Urinary bladder (tissue), 4 donors: ENCODE results near the gene LGALS4. TPM values are rescaled to one million over a fixed set of nuclear protein-coding genes. Genes with fewer than 3 reads are reported as not detected.
A peak's percentile ranks its signal among the peaks of the same experiment; 100 is the strongest.
"Not testable (repeated sequence)": the region's sequence is repeated elsewhere in the genome, so short reads cannot be mapped to it uniquely, and the experiment has no call there.

Experiments used
- DNase-seq: peaks from one replicate; pipeline ENCODE4 v3.0.0-alpha.2; 2015; ENCODE audit errors: extremely low spot score
- H3K27ac ChIP-seq: one replicate; pipeline ENCODE4 v1.5.1; 2013; ENCODE audit warnings: low read depth, mild to moderate bottlenecking, moderate library complexity
- H3K36me3 ChIP-seq: one replicate; pipeline ENCODE4 v1.6.1; 2013; ENCODE audit warnings: mild to moderate bottlenecking, moderate library complexity; ENCODE audit not compliant: insufficient read depth
- H3K4me1 ChIP-seq: one replicate; pipeline ENCODE4 v1.6.1; 2013; ENCODE audit warnings: mild to moderate bottlenecking, moderate library complexity; ENCODE audit not compliant: insufficient read depth
- H3K4me3 ChIP-seq: one replicate; pipeline ENCODE4 v1.5.1; 2013; ENCODE audit warnings: low read depth, low read length
- WGBS: extraction: QIAGEN DNeasy Blood & Tissue Kit; methylation state at CpG from one replicate; pipeline ENCODE4 v1.1.7; 2013; 5-methylcytosine and 5-hydroxymethylcytosine counted together
- polyA plus RNA-seq: library from polyadenylated mRNA; stranded (reverse); fragments of 200-250 nt; gene quantifications from one replicate; pipeline ENCODE4 v1.2.3, GENCODE V29; 2013
- total RNA-seq: library from RNA; depleted of rRNA; stranded (reverse); fragments of >200 nt; gene quantifications from one replicate; pipeline ENCODE4 v1.2.3, GENCODE V29; 2014
- donor health status: healthy with polysubstance abuse.
- donor health status: healthy.

Gene LGALS4
- 1.7 TPM for total RNA-seq
- polyA plus RNA-seq = 2.2 TPM

GRCh38 chr19:38812841-38813320, at the start of gene LGALS4:
TSS of gene LGALS4 (minus strand) at chr19:38812945. CDS start at chr19:38812886, 59 bp downstream.
- H3K4me3 ChIP-seq = no peak within 1 kb of the TSS
- no peak within 1 kb of the TSS for H3K27ac ChIP-seq
- H3K36me3 ChIP-seq = peaks cover 10% of the 10 kb centered on the region
- no peaks in the 10 kb centered on the region for H3K4me1 ChIP-seq
- 80% methylated on average over 15 of the region's 15 CpGs for WGBS
- DNase-seq = no peak

GRCh38 chr19:38861368-38861767, 48.6 kb upstream of the LGALS4 start:
- Histone ChIP-seq H3K4me3 (no peak overlapping the region), H3K36me3 (no peaks in the 10 kb centered on the region), H3K4me1 (peaks cover 2% of the 10 kb centered on the region), H3K27ac (no peak overlapping the region)
- DNase-seq = no peak
- WGBS = 95% methylated on average over 3 of the region's 3 CpGs

DNA sequence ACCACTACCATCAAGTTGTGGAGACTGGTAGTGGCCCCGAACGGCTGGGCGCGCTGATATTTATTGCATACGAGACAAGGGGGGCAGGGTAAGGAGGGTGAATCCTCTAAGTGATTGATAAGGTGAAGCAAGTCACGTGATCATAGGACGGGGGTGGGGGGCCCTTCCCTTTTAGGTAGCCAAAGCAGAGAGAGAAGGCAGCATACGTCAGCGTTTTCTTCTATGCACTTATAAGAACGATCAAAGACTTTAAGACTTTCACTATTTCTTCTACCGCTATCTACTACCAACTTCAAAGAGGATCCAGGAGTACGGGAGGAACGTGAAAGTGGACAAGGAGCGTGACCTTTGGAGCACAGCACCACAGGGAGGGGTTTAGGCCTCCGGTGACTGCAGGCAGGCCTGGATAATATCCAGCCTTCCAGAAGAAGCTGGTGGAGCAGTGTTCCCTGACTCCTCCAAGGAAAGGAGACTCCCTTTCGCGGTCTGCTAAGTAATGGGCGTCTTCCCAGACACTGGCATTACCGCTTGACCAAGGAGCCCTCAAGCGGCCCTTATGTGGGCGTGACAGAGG, 47.0 kb upstream of the LGALS4 start:
- not testable (repeated sequence) for H3K36me3 ChIP-seq, H3K4me1 ChIP-seq, H3K27ac ChIP-seq, DNase-seq, H3K4me3 ChIP-seq
- WGBS = 57% methylated on average over 21 of the region's 21 CpGs

DNA sequence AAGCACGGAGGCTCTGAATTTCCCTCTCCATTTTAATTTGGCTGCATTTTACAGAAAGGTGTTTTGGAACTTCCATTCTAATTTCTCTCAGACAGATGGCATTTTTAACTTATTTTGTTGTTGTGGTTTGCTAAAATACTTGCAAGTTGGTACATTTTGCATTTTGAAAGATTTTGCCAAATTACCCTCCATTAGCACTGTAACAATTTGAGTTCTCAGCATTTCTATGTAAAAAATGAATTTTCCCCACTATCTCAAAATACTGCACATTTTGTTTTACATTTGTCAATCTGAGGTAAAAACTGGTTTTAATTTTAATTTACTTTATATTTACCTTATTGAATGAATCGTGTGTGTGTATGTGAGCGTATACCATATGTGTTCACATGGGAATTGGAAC, 44.1 kb upstream of the LGALS4 start:
- 86% methylated on average over 3 of the region's 3 CpGs for WGBS
- H3K4me1 ChIP-seq = no peaks in the 10 kb centered on the region
- no peaks in the 10 kb centered on the region for H3K36me3 ChIP-seq
- no peak overlapping the region for H3K27ac ChIP-seq
- H3K4me3 ChIP-seq = no peak overlapping the region
- DNase-seq = no peak

DNA sequence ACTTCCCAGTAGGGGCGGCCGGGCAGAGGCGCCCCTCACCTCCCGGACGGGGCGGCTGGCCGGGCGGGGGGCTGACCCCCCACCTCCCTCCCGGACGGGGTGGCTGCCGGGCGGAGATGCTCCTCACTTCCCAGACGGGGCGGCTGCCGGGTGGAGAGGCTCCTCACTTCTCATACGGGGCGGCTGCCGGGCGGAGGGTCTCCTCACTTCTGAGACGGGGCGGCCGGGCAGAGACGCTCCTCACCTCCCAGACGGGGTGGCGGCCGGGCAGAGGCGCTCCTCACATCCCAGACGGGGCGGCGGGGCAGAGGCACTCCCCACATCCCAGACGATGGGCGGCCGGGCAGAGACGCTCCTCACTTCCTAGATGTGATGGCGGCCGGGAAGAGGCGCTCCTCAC, 43.0 kb upstream of the LGALS4 start:
- not testable (repeated sequence) for H3K4me3 ChIP-seq, H3K36me3 ChIP-seq, H3K27ac ChIP-seq, DNase-seq, H3K4me1 ChIP-seq
- 78% methylated on average over 22 of the region's 37 CpGs for WGBS

DNA sequence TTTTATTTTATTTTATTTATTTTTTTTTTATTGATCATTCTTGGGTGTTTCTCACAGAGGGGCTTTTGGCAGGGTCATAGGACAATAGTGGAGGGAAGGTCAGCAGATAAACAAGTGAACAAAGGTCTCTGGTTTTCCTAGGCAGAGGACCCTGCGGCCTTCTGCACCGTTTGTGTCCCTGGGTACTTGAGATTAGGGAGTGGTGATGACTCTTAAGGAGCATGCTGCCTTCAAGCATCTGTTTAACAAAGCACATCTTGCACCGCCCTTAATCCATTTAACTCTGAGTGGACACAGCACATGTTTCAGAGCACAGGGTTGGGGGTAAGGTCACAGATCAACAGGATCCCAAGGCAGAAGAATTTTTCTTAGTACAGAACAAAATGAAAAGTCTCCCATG, 42.2 kb upstream of the LGALS4 start:
- not testable (repeated sequence) for DNase-seq, H3K36me3 ChIP-seq, H3K27ac ChIP-seq, H3K4me1 ChIP-seq, H3K4me3 ChIP-seq
- 73% methylated on average over 3 of the region's 3 CpGs for WGBS

- no peak overlapping the region for H3K27ac ChIP-seq
- no peaks in the 10 kb centered on the region for H3K4me1 ChIP-seq
- no peaks in the 10 kb centered on the region for H3K36me3 ChIP-seq
- no peak overlapping the region for H3K4me3 ChIP-seq
- DNase-seq = no peak
- WGBS = 90% methylated on average over 17 of the region's 17 CpGs
These were observed 40.5 kb upstream of the LGALS4 start for GRCh38 chr19:38853214-38853613.

- WGBS = under 1% methylated on average over 52 of the region's 52 CpGs
- H3K27ac ChIP-seq = peak overlapping the region; percentile 97
These were observed 39.7 kb upstream of the LGALS4 start for GRCh38 chr19:38852231-38853044.

GRCh38 chr19:38851622-38852230, 39.0 kb upstream of the LGALS4 start:
- H3K27ac ChIP-seq = peak overlapping the region; percentile 97
- DNase-seq = peak; percentile 69
- H3K4me3 ChIP-seq = peak overlapping the region; percentile 86
- H3K36me3 ChIP-seq = peaks cover 2% of the 10 kb centered on the region
- under 1% methylated on average over 67 of the region's 67 CpGs for WGBS
- H3K4me1 ChIP-seq = no peaks in the 10 kb centered on the region

More at GRCh38 chr19:38852231-38853044, 39.7 kb upstream of the LGALS4 start:
- peak overlapping the region; percentile 86 for H3K4me3 ChIP-seq
- no peaks in the 10 kb centered on the region for H3K4me1 ChIP-seq
- H3K36me3 ChIP-seq = no peaks in the 10 kb centered on the region
- no peak for DNase-seq

DNA sequence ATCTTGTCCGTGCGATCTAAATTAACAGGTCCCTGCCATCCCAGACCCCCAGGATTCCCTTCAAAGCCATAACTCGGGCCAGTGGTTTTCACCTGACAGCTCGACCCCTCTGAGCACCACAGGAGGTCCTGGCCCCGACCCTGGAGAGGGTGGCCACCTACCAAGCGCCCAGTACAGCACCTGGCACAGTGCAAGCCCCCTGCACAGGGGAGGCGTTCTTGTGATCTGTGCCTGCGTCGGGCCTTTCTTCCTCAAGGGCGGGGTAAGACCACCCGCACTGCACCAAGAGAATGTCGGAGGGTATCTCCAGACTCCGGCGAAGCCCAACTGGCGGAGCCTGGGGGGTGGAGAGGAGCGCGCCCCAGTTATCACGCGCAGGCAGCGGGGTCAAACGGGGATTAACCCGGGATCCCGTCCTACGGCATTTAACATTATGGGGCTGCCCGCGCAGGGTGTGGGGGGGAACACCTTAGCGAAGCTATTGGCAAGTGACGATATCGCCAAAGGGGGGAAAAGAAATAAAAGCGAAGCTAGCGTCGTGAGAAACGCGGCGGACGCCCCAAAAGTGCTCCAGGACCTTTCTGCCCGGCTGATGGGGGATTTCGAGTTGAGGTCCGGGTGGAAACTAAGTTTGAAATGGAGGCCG, 38.4 kb upstream of the LGALS4 start:
- WGBS = 1% methylated on average over 40 of the region's 40 CpGs
- H3K4me1 ChIP-seq = no peaks in the 10 kb centered on the region
- peak overlapping the region; percentile 95 for H3K27ac ChIP-seq
- peaks cover 4% of the 10 kb centered on the region for H3K36me3 ChIP-seq
- H3K4me3 ChIP-seq = peak overlapping the region; percentile 86
- no peak for DNase-seq

DNA sequence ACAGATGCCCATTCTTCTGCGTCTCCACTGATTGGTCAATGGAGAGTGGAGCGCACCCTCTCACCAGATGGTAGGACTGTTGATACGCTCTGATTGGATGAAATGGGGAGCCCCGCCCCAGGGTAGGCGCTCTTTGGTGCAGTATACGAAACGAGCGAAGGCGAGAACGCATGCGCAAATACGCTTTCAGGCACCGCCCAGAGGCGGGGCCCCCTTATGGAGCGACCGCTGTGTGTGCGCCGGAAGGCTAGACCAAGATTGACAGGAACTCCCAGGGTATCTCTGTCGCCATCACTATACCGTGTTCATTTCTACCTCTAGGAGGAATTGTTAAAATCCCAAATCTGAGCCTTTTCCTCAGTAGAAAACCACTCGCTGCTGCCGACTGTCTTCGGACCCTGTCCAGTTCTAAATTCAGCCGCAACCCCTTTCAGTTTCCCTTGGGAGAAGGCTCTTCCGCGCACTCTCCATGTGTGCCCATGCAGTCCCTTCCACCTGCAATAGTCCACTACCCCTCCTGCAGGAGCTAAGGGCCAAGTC, 37.8 kb upstream of the LGALS4 start:
- under 1% methylated on average over 26 of the region's 26 CpGs for WGBS
- Histone ChIP-seq H3K4me3 (peak overlapping the region; percentile 86), H3K36me3 (peaks cover 5% of the 10 kb centered on the region), H3K4me1 (no peaks in the 10 kb centered on the region), H3K27ac (peak overlapping the region; percentile 95)
- DNase-seq = no peak

DNA sequence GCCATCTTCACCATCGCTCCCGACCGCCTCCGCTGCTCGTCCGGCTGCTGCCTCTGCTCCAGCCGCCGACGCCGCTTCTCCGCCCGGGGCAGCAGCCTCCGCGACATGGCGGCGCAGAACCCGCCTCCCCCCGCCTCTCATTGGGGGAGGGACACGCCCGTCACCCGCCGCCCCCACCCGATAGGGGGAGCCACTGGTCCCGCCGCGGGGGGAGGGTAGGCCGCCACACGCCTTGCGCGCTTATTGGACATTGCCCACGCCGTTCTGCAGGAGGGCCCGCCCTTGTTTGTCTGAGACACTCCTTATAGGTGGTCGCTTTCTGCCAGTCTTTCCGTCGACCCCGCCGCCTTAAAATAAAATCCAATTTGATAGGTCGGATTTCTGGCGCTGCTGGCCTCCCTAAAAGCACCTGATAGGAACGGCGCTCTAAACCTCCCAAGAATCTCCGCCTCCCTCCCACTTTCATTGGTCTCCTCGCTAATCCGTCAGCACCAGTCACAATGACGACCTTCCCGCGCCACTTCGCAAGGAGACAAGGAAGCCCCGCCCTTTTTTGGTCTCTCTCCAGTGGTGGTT, 37.2 kb upstream of the LGALS4 start, which contains the start of gene HNRNPL:
HNRNPL (minus strand) TSS at position 127 of the 576 bp plus-strand sequence; CDS start at position 107, 20 bp downstream.
- Histone ChIP-seq H3K27ac (peak within 1 kb of the TSS; percentile 99), H3K4me1 (no peaks in the 10 kb centered on the region), H3K36me3 (peaks cover 5% of the 10 kb centered on the region), H3K4me3 (peak within 1 kb of the TSS; percentile 90)
- peak; percentile 100 for DNase-seq
- WGBS = under 1% methylated on average over 50 of the region's 50 CpGs
